GM13976 (cell line): ENCODE measurements around the gene WDR86.

Source experiments
- DNase-seq: peaks from one replicate; pipeline ENCODE4 v3.0.0; 2012; ENCODE audit warnings: low spot score
- in situ Hi-C: fragments of 300-500 bp; cut with MboI; formaldehyde crosslinking; loops from one replicate; pipeline ENCODE4 v1.12.0; 2022; ENCODE audit warnings: low sequenced_read_pairs, mixed read lengths, inconsistent platforms; ENCODE audit not compliant: unreplicated experiment
- TF ChIP-seq, protein P1 (sequence below): IDR thresholded peaks from 2 replicates; pipeline ENCODE4 v1.5.1; 2012; ENCODE audit warnings: borderline replicate concordance, mild to moderate bottlenecking; ENCODE audit not compliant: insufficient read depth; ENCODE audit errors: extremely low read depth, missing control alignments, control extremely low read depth

The WDR86 gene

DNA sequence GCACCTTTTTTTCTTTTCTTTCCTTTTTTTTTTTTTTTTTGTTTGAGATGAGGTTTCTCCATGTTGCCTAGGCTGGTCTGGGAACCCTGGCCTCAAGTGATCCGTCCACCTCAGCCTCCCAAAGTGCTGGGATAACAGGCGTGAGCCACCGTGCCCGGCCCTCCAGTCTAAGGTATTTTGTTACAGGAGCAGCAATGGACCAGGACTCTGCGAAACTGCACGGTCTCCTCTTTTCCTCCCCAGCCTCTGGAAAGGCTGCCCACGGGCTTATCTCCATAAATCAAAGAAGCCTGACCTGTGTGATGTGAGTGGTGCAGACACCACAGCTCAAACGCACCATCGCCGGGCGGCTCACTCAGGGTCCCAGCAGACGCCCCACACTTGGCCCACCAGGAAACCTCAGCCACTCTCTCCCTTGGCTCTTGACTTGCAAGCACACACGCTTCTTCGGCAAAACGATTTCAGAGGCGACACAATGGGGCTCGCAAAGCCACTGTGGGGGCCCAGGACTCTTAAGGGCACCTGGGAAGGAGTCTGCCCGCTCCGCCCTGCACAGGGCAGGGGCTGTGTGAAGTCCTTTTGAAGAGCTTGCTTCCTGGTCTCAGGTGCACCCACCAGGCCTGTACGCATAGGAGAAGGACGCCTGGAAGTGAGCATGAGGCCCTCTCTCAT is 20.6 kb downstream of the WDR86 start:
- in situ Hi-C loops, result no loop called here
- DNase-seq, result no peak
- TF ChIP-seq, protein P1, sequence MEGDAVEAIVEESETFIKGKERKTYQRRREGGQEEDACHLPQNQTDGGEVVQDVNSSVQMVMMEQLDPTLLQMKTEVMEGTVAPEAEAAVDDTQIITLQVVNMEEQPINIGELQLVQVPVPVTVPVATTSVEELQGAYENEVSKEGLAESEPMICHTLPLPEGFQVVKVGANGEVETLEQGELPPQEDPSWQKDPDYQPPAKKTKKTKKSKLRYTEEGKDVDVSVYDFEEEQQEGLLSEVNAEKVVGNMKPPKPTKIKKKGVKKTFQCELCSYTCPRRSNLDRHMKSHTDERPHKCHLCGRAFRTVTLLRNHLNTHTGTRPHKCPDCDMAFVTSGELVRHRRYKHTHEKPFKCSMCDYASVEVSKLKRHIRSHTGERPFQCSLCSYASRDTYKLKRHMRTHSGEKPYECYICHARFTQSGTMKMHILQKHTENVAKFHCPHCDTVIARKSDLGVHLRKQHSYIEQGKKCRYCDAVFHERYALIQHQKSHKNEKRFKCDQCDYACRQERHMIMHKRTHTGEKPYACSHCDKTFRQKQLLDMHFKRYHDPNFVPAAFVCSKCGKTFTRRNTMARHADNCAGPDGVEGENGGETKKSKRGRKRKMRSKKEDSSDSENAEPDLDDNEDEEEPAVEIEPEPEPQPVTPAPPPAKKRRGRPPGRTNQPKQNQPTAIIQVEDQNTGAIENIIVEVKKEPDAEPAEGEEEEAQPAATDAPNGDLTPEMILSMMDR, result no peak

DNA sequence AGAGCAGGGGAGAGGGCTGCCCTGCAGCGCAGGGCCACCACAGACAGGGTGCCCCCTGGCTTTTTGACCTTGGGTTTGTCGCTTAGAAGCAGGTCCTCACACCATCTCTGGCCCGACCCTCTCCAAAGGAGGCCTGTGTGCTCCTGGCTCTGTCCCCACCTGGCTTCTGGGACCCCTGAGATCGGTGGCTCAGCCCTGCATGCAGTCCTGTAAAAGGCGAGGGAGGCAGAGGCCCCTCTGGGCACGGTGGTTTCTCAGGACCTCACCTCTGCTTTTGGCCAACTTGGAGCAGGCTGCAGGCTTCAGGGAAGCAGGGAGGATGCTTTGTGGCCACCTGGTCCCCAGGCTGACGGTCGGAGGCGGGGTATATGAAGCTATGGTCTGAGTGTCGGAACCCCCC is 21.4 kb downstream of the WDR86 start:
- DNase-seq, result no peak
- in situ Hi-C loops, result no loop called here
- TF ChIP-seq, protein P1, result no peak

DNA sequence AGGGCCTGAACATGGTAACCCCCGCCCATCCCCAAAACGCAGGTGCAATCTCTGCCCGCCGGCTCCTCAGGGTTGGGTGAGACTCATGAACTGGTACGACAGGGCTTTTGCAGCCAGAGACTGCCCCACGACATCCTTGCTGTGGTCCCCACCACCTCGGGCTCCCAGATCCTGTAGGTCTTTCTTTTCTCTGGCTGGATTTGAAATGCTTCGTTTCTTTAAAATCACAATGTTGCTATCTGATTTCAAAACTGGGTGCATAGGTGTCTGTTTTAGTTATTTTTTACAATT is 21.9 kb downstream of the WDR86 start:
- no peak for DNase-seq
- TF ChIP-seq, protein P1, result no peak
- in situ Hi-C loops, result no loop called here

DNA sequence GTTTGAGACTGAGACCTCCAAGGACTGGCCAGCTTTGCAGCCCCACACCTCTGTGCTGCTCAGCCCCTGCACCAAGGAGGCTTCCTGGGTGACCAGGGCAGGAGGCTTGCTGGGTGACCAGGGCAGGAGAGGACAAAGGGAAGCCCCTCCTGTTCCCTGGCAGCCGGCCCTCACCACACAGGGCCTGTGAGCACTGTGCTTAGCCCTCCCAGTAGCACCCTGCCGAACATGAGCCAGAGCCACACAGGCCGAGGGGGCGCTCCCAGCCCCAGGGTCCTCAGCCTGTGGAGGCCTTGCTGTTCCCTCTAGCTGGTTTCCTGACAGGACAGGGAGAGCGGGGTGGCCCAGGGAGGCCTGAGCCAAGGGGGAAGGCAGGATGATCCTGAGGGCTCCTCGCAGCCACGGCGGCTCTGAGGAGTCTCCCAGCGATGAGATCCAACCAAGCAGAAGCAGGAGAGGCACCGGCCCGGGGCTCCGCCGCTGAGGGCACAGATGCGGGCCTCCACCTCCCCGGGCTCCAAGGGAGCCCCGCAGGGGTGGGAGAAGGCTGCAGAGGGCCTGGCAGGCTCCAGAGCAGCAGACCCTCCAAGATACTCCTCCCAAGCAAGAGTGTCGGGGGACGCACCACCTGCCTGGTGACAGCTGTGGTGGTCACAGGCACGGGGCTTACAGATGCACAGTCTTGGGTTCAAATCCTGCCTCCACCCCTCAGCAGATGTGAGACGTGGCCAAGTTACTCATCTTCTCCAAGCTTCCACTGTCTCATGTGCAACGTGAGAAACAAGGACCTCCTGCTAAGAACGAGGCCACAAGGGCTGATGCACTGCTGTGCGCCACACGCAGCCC is 22.5 kb downstream of the WDR86 start:
- TF ChIP-seq, protein P1, result no peak
- in situ Hi-C loops, result no loop called here
- DNase-seq, result no peak

DNA sequence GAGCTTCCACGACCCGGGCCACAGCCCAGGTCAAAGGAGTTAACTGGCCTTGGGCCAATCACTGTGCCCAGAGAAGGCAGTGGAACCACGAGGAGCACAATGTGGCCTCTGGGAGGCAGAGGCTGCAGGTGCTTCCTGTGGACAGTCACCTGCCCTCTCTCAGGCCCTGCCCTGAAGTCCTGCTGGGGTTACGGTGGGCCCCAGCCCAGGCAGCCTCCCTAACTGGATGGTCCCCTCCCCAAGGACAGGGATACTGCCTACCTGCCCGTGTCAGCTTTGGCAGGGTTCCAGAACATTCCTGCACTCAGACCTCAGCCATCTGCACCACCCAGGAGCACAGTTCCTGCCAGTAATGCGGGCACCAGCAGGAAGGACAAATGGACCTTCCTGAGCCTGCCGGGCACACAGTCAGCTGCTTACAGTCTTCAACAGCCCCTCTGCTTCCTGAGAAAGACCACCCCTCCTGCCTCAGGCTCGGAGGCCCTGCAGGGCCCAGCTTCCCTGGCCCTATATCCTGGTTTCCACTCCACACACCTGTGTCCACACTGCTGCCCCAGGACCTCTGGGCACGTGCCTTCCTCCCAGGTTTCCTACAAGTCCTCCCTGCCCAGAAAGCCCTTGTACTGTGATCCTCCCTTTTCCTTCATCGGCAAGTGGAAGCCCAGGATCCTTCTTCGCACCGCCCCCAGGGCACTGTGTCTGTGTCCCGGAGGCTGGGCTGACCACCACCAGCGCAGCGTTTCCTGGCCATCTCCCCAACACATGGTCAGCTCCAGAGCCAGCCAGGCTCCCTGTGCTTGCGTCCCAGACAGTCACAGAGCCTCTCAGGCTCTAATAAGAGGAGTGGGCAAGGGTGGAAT is 23.3 kb downstream of the WDR86 start:
- DNase-seq, result no peak
- TF ChIP-seq, protein P1, result no peak
- in situ Hi-C loops, result no loop called here

DNA sequence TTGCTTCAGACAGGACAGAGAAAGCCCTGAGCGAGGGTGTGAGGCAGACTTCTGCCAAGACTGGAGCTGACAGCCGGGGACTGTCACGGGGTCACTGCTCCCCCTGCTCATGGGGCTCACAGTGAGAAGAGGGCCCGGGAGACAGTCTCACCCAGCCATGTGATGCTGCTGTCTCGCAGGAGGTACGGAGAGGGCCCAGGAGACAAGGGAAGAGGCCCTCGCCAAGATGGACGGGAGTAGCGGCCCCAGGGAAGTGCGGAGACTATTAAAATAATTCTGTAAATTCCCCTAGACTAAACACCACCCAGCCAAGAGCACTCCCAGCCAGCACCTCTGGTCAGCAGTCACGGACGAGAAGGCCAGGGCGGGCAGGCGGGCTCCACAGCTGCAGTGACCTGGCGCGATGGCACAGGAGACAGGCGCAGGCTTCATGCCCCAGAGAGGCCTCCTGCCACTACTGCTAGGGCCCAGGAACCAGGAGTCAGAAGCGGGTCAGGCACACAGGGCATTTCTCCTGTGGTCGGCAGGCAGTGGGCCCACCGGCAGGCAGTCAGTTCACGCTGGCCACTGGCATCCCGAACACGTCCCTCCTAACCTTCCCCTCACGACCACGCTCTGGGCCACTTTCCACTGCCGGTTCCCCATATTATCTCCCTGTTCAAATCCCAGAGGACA is 24.1 kb downstream of the WDR86 start:
- TF ChIP-seq, protein P1, result no peak
- no peak for DNase-seq
- in situ Hi-C loops, result no loop called here
